NCI-H1092 (cell line): ENCODE results near the gene CD2BP2.
A peak's percentile ranks its signal among the peaks of the same experiment; 100 is the strongest.

ENCODE experiments used
- DNase-seq: peaks from one replicate; lab custom pipeline; 2025; lab: John Stamatoyannopoulos, UW

CD2BP2 gene

GRCh38 chr16:30378236-30379157, 23.4 kb upstream of the CD2BP2 start:
- peak; percentile 95 for DNase-seq

GRCh38 chr16:30377812-30378235, 22.7 kb upstream of the CD2BP2 start:
- DNase-seq = peak; percentile 86

GRCh38 chr16:30377050-30377811, 22.1 kb upstream of the CD2BP2 start:
- no peak for DNase-seq

GRCh38 chr16:30376461-30376902, 21.4 kb upstream of the CD2BP2 start:
- DNase-seq = no peak

- DNase-seq = no peak
Measured at GRCh38 chr16:30375864-30376263, 20.8 kb upstream of the CD2BP2 start.

- no peak for DNase-seq
Measured at GRCh38 chr16:30374538-30374937, 19.4 kb upstream of the CD2BP2 start, which contains the start of gene MYL11. Gene MYL11 (plus strand): TSS chr16:30374802. CDS start chr16:30374858, 56 bp downstream.

GRCh38 chr16:30372725-30373124, 17.6 kb upstream of the CD2BP2 start:
- DNase-seq = no peak

- no peak for DNase-seq
Measured at GRCh38 chr16:30372038-30372712, 17.1 kb upstream of the CD2BP2 start.

GRCh38 chr16:30371248-30371816, 16.2 kb upstream of the CD2BP2 start:
- DNase-seq = no peak

GRCh38 chr16:30370456-30371247, 15.5 kb upstream of the CD2BP2 start, which contains the start of gene TBC1D10B:
Gene TBC1D10B (minus strand): TSS chr16:30370494. CDS start chr16:30370183, 311 bp downstream.
- DNase-seq = peak; percentile 100

GRCh38 chr16:30369938-30370455, 14.9 kb upstream of the CD2BP2 start:
- no peak for DNase-seq

- DNase-seq = no peak
Measured at GRCh38 chr16:30369091-30369937, 14.2 kb upstream of the CD2BP2 start.

GRCh38 chr16:30368792-30369090, 13.6 kb upstream of the CD2BP2 start:
- DNase-seq = no peak

GRCh38 chr16:30368122-30368791, 13.1 kb upstream of the CD2BP2 start:
- DNase-seq = no peak

- no peak for DNase-seq
Measured at GRCh38 chr16:30367349-30368009, 12.4 kb upstream of the CD2BP2 start.

- DNase-seq = no peak
Measured at GRCh38 chr16:30366511-30366910, 11.4 kb upstream of the CD2BP2 start.

GRCh38 chr16:30365200-30365599, 10.1 kb upstream of the CD2BP2 start:
- DNase-seq = no peak

- DNase-seq = no peak
Measured at GRCh38 chr16:30361180-30361579, 6.1 kb upstream of the CD2BP2 start.

GRCh38 chr16:30359871-30360170, 4.7 kb upstream of the CD2BP2 start:
- no peak for DNase-seq
